Activated naive CD8-positive, alpha-beta T cell treated with anti-CD3 and anti-CD28 coated beads, Interleukin-2, amount 10 ng/mL, durations not matched to agents 7 days and 5 days (primary cell): ENCODE data around the gene FOXO1. TPM values are rescaled to one million over a fixed set of nuclear protein-coding genes. Genes with fewer than 3 reads are reported as not detected.
A peak's percentile ranks its signal among the peaks of the same experiment; 100 is the strongest.

Source experiments
- ATAC-seq: fragments of 150-1000 bp; cut with Tn5 transposase; one replicate; pipeline ENCODE4 v1.10.0; 2021; ENCODE audit warnings: low read depth, moderate library complexity
- POLR2A ChIA-PET: fragments of 350-600 bp; sonication (Branson Sonifier 250); formaldehyde crosslinking; loops from one replicate; lab custom pipeline; 2021; ENCODE audit warnings: antibody characterized with exemption; lab: Charles Lee
- DNase-seq: peaks from one replicate; pipeline ENCODE4 v3.0.0; 2021
- H3K27ac Mint-ChIP-seq: one replicate; pipeline ENCODE4 v1.8.0; 2022; ENCODE audit warnings: mild to moderate bottlenecking, mixed read lengths
- H3K27me3 Mint-ChIP-seq: one replicate; pipeline ENCODE4 v1.8.0; 2022; ENCODE audit warnings: mild to moderate bottlenecking, moderate library complexity, mixed read lengths
- H3K36me3 Mint-ChIP-seq: one replicate; pipeline ENCODE4 v1.8.0; 2021; ENCODE audit warnings: mild to moderate bottlenecking, mixed read lengths
- H3K4me1 Mint-ChIP-seq: one replicate; pipeline ENCODE4 v1.8.0; 2021; ENCODE audit warnings: mixed read lengths
- H3K4me3 Mint-ChIP-seq: one replicate; pipeline ENCODE4 v1.8.0; 2022; ENCODE audit warnings: mild to moderate bottlenecking, moderate library complexity, mixed read lengths
- H3K9me3 Mint-ChIP-seq: one replicate; pipeline ENCODE4 v1.8.0; 2021; ENCODE audit warnings: mixed read lengths
- total RNA-seq, 2 experiments: library from RNA; stranded (reverse); gene quantifications; one replicate each; pipeline ENCODE4 v1.2.3, GENCODE V29; 2021

Gene FOXO1
- total RNA-seq, 2 experiments from 2014 or later: 36.7 to 39.8 TPM

GRCh38 chr13:40661875-40662665 is 4.4 kb downstream of the FOXO1 start:
- peaks cover 26% of the 10 kb centered on the region for H3K36me3 Mint-ChIP-seq
- H3K4me3 Mint-ChIP-seq: peak overlapping the region; percentile 86
- H3K9me3 Mint-ChIP-seq: peaks cover 5% of the 10 kb centered on the region
- peaks cover 53% of the 10 kb centered on the region for H3K4me1 Mint-ChIP-seq
- DNase-seq (no peak), ATAC-seq (no peak)
- H3K27ac Mint-ChIP-seq: peak overlapping the region; percentile 90
- POLR2A ChIA-PET: interaction anchor here (0.7 to 1.3 kb wide), 2 partner anchors 273 to 345 kb away, joined by 4 to 5 read pairs; no protein-coding TSS in a partner anchor
- H3K27me3 Mint-ChIP-seq: no peaks in the 10 kb centered on the region

- no peak for DNase-seq
- ATAC-seq: no peak
- no peaks in the 10 kb centered on the region for H3K27me3 Mint-ChIP-seq
- POLR2A ChIA-PET: interaction anchor here (1.4 kb wide), 2 partner anchors 10 to 170 kb away, joined by 3 read pairs; no protein-coding TSS in a partner anchor
- peaks cover 58% of the 10 kb centered on the region for H3K4me1 Mint-ChIP-seq
- H3K36me3 Mint-ChIP-seq: peaks cover 26% of the 10 kb centered on the region
- peak overlapping the region; percentile 12 for H3K27ac Mint-ChIP-seq
- H3K4me3 Mint-ChIP-seq: peak overlapping the region; percentile 10
- H3K9me3 Mint-ChIP-seq: peaks cover 5% of the 10 kb centered on the region
These were observed 5.7 kb downstream of the FOXO1 start for GRCh38 chr13:40660692-40661091.

GRCh38 chr13:40660141-40660664 is 6.2 kb downstream of the FOXO1 start:
- Mint-ChIP-seq H3K27ac (no peak overlapping the region), H3K4me3 (peak overlapping the region; percentile 8)

GRCh38 chr13:40657951-40658350 is 8.5 kb downstream of the FOXO1 start:
- peak overlapping the region; percentile 16 for H3K4me3 Mint-ChIP-seq
- peaks cover 5% of the 10 kb centered on the region for H3K9me3 Mint-ChIP-seq
- POLR2A ChIA-PET: interaction anchor here (0.6 kb wide), 1 partner anchor 45 kb away, joined by 4 read pairs; no protein-coding TSS in a partner anchor
- no peaks in the 10 kb centered on the region for H3K27me3 Mint-ChIP-seq
- DNase-seq (no peak), ATAC-seq (no peak)
- H3K36me3 Mint-ChIP-seq: peaks cover 27% of the 10 kb centered on the region
- peaks cover 68% of the 10 kb centered on the region for H3K4me1 Mint-ChIP-seq
- peak overlapping the region; percentile 60 for H3K27ac Mint-ChIP-seq

More at GRCh38 chr13:40660141-40660664, 6.2 kb downstream of the FOXO1 start:
- Mint-ChIP-seq H3K4me1 (peaks cover 59% of the 10 kb centered on the region), H3K36me3 (peaks cover 26% of the 10 kb centered on the region), H3K9me3 (peaks cover 5% of the 10 kb centered on the region), H3K27me3 (no peaks in the 10 kb centered on the region)
- ATAC-seq (no peak), DNase-seq (no peak)
- POLR2A ChIA-PET: interaction anchor here (1.4 kb wide), 2 partner anchors 10 to 170 kb away, joined by 3 read pairs; no protein-coding TSS in a partner anchor

- peaks cover 5% of the 10 kb centered on the region for H3K9me3 Mint-ChIP-seq
- peaks cover 26% of the 10 kb centered on the region for H3K36me3 Mint-ChIP-seq
- peak overlapping the region; percentile 56 for H3K27ac Mint-ChIP-seq
- ATAC-seq (no peak), DNase-seq (no peak)
- no peak overlapping the region for H3K4me3 Mint-ChIP-seq
- no peaks in the 10 kb centered on the region for H3K27me3 Mint-ChIP-seq
- H3K4me1 Mint-ChIP-seq: peaks cover 67% of the 10 kb centered on the region
- POLR2A ChIA-PET: no interaction called here
These were observed 9.1 kb downstream of the FOXO1 start for GRCh38 chr13:40657307-40657706.

GRCh38 chr13:40656358-40656757 is 10.1 kb downstream of the FOXO1 start:
- ATAC-seq (no peak), DNase-seq (no peak)
- H3K27ac Mint-ChIP-seq: no peak overlapping the region
- POLR2A ChIA-PET: interaction anchor here (1.5 kb wide), 1 partner anchor 8 kb away, joined by 5 read pairs; no protein-coding TSS in a partner anchor
- H3K9me3 Mint-ChIP-seq: peaks cover 5% of the 10 kb centered on the region
- no peak overlapping the region for H3K4me3 Mint-ChIP-seq
- H3K27me3 Mint-ChIP-seq: no peaks in the 10 kb centered on the region
- H3K36me3 Mint-ChIP-seq: peaks cover 30% of the 10 kb centered on the region
- peaks cover 68% of the 10 kb centered on the region for H3K4me1 Mint-ChIP-seq

- Mint-ChIP-seq H3K27me3 (no peaks in the 10 kb centered on the region), H3K9me3 (peaks cover 7% of the 10 kb centered on the region), H3K4me1 (peaks cover 72% of the 10 kb centered on the region), H3K36me3 (peaks cover 29% of the 10 kb centered on the region), H3K27ac (peak overlapping the region; percentile 84), H3K4me3 (peak overlapping the region; percentile 82)
- no peak for DNase-seq
- POLR2A ChIA-PET: interaction anchor here (0.6 to 2.4 kb wide), 4 partner anchors 11 to 168 kb away, joined by 3 to 9 read pairs (median 5); no protein-coding TSS in a partner anchor
- ATAC-seq: peak; percentile 67
These were observed 12.7 kb downstream of the FOXO1 start for GRCh38 chr13:40653527-40654318.

- Mint-ChIP-seq H3K9me3 (peaks cover 1% of the 10 kb centered on the region), H3K4me1 (peaks cover 73% of the 10 kb centered on the region), H3K4me3 (peak overlapping the region; percentile 82), H3K36me3 (peaks cover 19% of the 10 kb centered on the region), H3K27ac (peak overlapping the region; percentile 84), H3K27me3 (no peaks in the 10 kb centered on the region)
- no peak for DNase-seq
- POLR2A ChIA-PET: interaction anchor here (1.1 to 2.4 kb wide), 2 partner anchors 12 to 88 kb away, joined by 3 to 9 read pairs; no protein-coding TSS in a partner anchor
- ATAC-seq: no peak
These were observed 13.9 kb downstream of the FOXO1 start for GRCh38 chr13:40652588-40652940.

- Mint-ChIP-seq H3K36me3 (peaks cover 16% of the 10 kb centered on the region), H3K4me1 (peaks cover 74% of the 10 kb centered on the region), H3K9me3 (peaks cover 1% of the 10 kb centered on the region), H3K27ac (peak overlapping the region; percentile 84), H3K4me3 (peak overlapping the region; percentile 82), H3K27me3 (no peaks in the 10 kb centered on the region)
- DNase-seq (no peak), ATAC-seq (no peak)
- POLR2A ChIA-PET: interaction anchor here (2.4 kb wide), 1 partner anchor 13 kb away, joined by 9 read pairs; no protein-coding TSS in a partner anchor
These were observed 14.4 kb downstream of the FOXO1 start for GRCh38 chr13:40651866-40652587.

GRCh38 chr13:40648841-40649240 is 17.6 kb downstream of the FOXO1 start:
- Mint-ChIP-seq H3K4me3 (no peak overlapping the region), H3K4me1 (peaks cover 92% of the 10 kb centered on the region), H3K27ac (no peak overlapping the region), H3K9me3 (peaks cover 1% of the 10 kb centered on the region), H3K36me3 (peaks cover 19% of the 10 kb centered on the region), H3K27me3 (no peaks in the 10 kb centered on the region)
- POLR2A ChIA-PET: no interaction called here
- DNase-seq: no peak
- ATAC-seq: no peak

GRCh38 chr13:40648040-40648439 is 18.4 kb downstream of the FOXO1 start:
- ATAC-seq (no peak), DNase-seq (no peak)
- POLR2A ChIA-PET: interaction anchor here (2.3 kb wide), 1 partner anchor 17 kb away, joined by 14 read pairs; no protein-coding TSS in a partner anchor
- Mint-ChIP-seq H3K9me3 (peaks cover 1% of the 10 kb centered on the region), H3K27ac (no peak overlapping the region), H3K27me3 (no peaks in the 10 kb centered on the region), H3K4me3 (no peak overlapping the region), H3K36me3 (peaks cover 21% of the 10 kb centered on the region), H3K4me1 (peaks cover 90% of the 10 kb centered on the region)

- H3K27me3 Mint-ChIP-seq: no peaks in the 10 kb centered on the region
- ATAC-seq (peak; percentile 45), DNase-seq (no peak)
- H3K4me1 Mint-ChIP-seq: peaks cover 84% of the 10 kb centered on the region
- H3K27ac Mint-ChIP-seq: peak overlapping the region; percentile 53
- H3K36me3 Mint-ChIP-seq: peaks cover 22% of the 10 kb centered on the region
- H3K9me3 Mint-ChIP-seq: peaks cover 1% of the 10 kb centered on the region
- H3K4me3 Mint-ChIP-seq: peak overlapping the region; percentile 59
- POLR2A ChIA-PET: interaction anchor here (1.3 kb wide), 1 partner anchor 19 kb away, joined by 4 read pairs; no protein-coding TSS in a partner anchor
These were observed 21.4 kb downstream of the FOXO1 start for GRCh38 chr13:40644838-40645604.
